ELR (cell line): Measurements from ENCODE around the gene APEH.
"Not testable (repeated sequence)": the region's sequence is repeated elsewhere in the genome, so short reads cannot be mapped to it uniquely, and the experiment has no call there.

Experiments used
- DNase-seq: peaks from one replicate; pipeline ENCODE4 v3.0.0-alpha.2; 2015; ENCODE audit warnings: low read depth

The APEH gene

GRCh38 chr3:49690856-49691255, 16.7 kb downstream of the APEH start:
- not testable (repeated sequence) for DNase-seq

GRCh38 chr3:49691481-49691880, 17.3 kb downstream of the APEH start:
- DNase-seq = not testable (repeated sequence)

GRCh38 chr3:49694409-49695070, 20.4 kb downstream of the APEH start:
- DNase-seq = not testable (repeated sequence)

GRCh38 chr3:49695350-49696015, 21.3 kb downstream of the APEH start:
- not testable (repeated sequence) for DNase-seq

- no peak for DNase-seq
These were observed 25.3 kb downstream of the APEH start for GRCh38 chr3:49699281-49699979.

- no peak for DNase-seq
These were observed 25.9 kb downstream of the APEH start for GRCh38 chr3:49700014-49700413.

GRCh38 chr3:49700453-49701128, 26.4 kb downstream of the APEH start:
- DNase-seq = no peak

GRCh38 chr3:49701388-49702077, 27.4 kb downstream of the APEH start:
- peak; percentile 32 for DNase-seq

GRCh38 chr3:49702672-49703071, 28.5 kb downstream of the APEH start:
- no peak for DNase-seq

- DNase-seq = peak; percentile 74
These were observed 29.3 kb downstream of the APEH start for GRCh38 chr3:49703443-49703927.

GRCh38 chr3:49703956-49704355, 29.8 kb downstream of the APEH start:
- no peak for DNase-seq

GRCh38 chr3:49704629-49705028, 30.5 kb downstream of the APEH start:
- DNase-seq = no peak

GRCh38 chr3:49705390-49705960, 31.3 kb downstream of the APEH start:
- DNase-seq = no peak

- no peak for DNase-seq
These were observed 32.4 kb downstream of the APEH start for GRCh38 chr3:49706456-49707112.

- DNase-seq = peak; percentile 69
These were observed 32.9 kb downstream of the APEH start for GRCh38 chr3:49707113-49707480.

GRCh38 chr3:49709852-49710251, 35.7 kb downstream of the APEH start:
- no peak for DNase-seq

- no peak for DNase-seq
These were observed 37.3 kb downstream of the APEH start for GRCh38 chr3:49711489-49711888.

- DNase-seq = no peak
These were observed 38.0 kb downstream of the APEH start for GRCh38 chr3:49712166-49712565.

GRCh38 chr3:49712631-49713317, 38.6 kb downstream of the APEH start:
- DNase-seq = no peak

- DNase-seq = no peak
These were observed 39.4 kb downstream of the APEH start for GRCh38 chr3:49713336-49714105.
